SK-N-SH (cell line): ENCODE measurements around the gene IFT122. TPM values are rescaled to one million over a fixed set of nuclear protein-coding genes. Genes with fewer than 3 reads are reported as not detected.

Experiments
- CTCF ChIA-PET: fragments of 300-600, 350-600 bp; formaldehyde crosslinking; extraction: SDS; loops from one replicate; lab custom pipeline; 2021; lab: Yijun Ruan, JAX
- POLR2A ChIA-PET: fragments of 350-600 bp; sonication (Branson Sonifier 250); formaldehyde crosslinking; extraction: SDS; loops from one replicate; lab custom pipeline; 2020; ENCODE audit warnings: antibody characterized with exemption, inconsistent platforms; lab: Yijun Ruan, JAX
- DNase-seq: peaks from one replicate; pipeline ENCODE4 v3.0.0; 2012
- H2AFZ ChIP-seq: fragments of 200-600 bp; sonication (generic); 2 replicates; pipeline ENCODE4 v1.8.1; 2016; ENCODE audit warnings: antibody characterized with exemption, mild to moderate bottlenecking, low read depth
- H3F3A ChIP-seq: fragments of 200-600 bp; sonication (generic); replicated peaks from 2 replicates; pipeline ENCODE3; 2016; ENCODE audit warnings: antibody characterized with exemption, mild to moderate bottlenecking; ENCODE audit not compliant: insufficient read depth
- H3K27ac ChIP-seq, 2 experiments: fragments of 200-500 bp in 1 of 2; fragments of 200-600 bp in 1 of 2; sonication (Bioruptor generic) in 1 of 2; sonication (generic), shearing (Covaris generic) in 1 of 2; 2 replicates each; pipeline versions ENCODE4 v1.5.1 to v1.6.1; 2014 to 2016; ENCODE audit warnings: low read depth in 2 of 2, inconsistent platforms in 1 of 2, low read length in 1 of 2, mild to moderate bottlenecking in 1 of 2, mixed read lengths in 1 of 2
- H3K27me3 ChIP-seq: fragments of 200-600 bp; sonication (generic), shearing (Covaris generic); 2 replicates; pipeline ENCODE4 v1.6.1; 2016; ENCODE audit warnings: mixed run types; ENCODE audit not compliant: insufficient read depth
- H3K36me3 ChIP-seq, 2 experiments: fragments of 200-500 bp in 1 of 2; fragments of 200-600 bp in 1 of 2; sonication (Bioruptor generic) in 1 of 2; sonication (generic) in 1 of 2; replicated peaks in 1 of 2; 2 replicates each; pipeline versions ENCODE3 to v1.5.1; 2014 to 2016; ENCODE audit warnings: low read length in 1 of 2, mild to moderate bottlenecking in 1 of 2; ENCODE audit not compliant: insufficient read depth in 2 of 2, control insufficient read depth in 1 of 2
- H3K4me1 ChIP-seq, 2 experiments: fragments of 200-500 bp in 1 of 2; fragments of 200-600 bp in 1 of 2; sonication (Bioruptor generic) in 1 of 2; sonication (generic), shearing (Covaris generic) in 1 of 2; 2 replicates each; pipeline versions ENCODE4 v1.5.1 to v1.6.1; 2014 to 2016; ENCODE audit warnings: low read depth in 1 of 2, low read length in 1 of 2, mixed run types in 1 of 2; ENCODE audit not compliant: insufficient read depth in 2 of 2, control insufficient read depth in 1 of 2
- H3K4me2 ChIP-seq: fragments of 200-600 bp; sonication (generic), shearing (Covaris generic); 2 replicates; pipeline ENCODE4 v1.6.1; 2017; ENCODE audit warnings: mixed run types
- H3K4me3 ChIP-seq, 2 experiments: fragments of 200-500 bp in 1 of 2; fragments of 200-600 bp in 1 of 2; sonication (Bioruptor generic) in 1 of 2; sonication (generic), shearing (Covaris generic) in 1 of 2; 2 replicates each; pipeline versions ENCODE4 v1.5.1 to v1.8.1; 2014 to 2016; ENCODE audit warnings: low read depth in 2 of 2, inconsistent platforms in 1 of 2, low read length in 1 of 2, mild to moderate bottlenecking in 1 of 2, mixed read lengths in 1 of 2, moderate library complexity in 1 of 2
- H3K79me2 ChIP-seq: fragments of 200-600 bp; sonication (generic); 2 replicates; pipeline ENCODE4 v1.8.1; 2017; ENCODE audit warnings: mild to moderate bottlenecking; ENCODE audit not compliant: insufficient read depth
- H3K9ac ChIP-seq: fragments of 200-600 bp; sonication (generic); 2 replicates; pipeline ENCODE4 v1.6.1; 2017; ENCODE audit warnings: mixed run types
- H3K9me2 ChIP-seq: fragments of 200-600 bp; sonication (generic); 2 replicates; pipeline ENCODE4 v1.6.1; 2017; ENCODE audit warnings: mixed run types
- H3K9me3 ChIP-seq: fragments of 200-600 bp; sonication (generic); 2 replicates; pipeline ENCODE4 v1.6.1; 2017; ENCODE audit warnings: mixed run types, mild to moderate bottlenecking, moderate library complexity
- H4K20me1 ChIP-seq: fragments of 200-600 bp; sonication (generic); 2 replicates; pipeline ENCODE4 v1.6.1; 2017; ENCODE audit warnings: mild to moderate bottlenecking, mixed run types; ENCODE audit not compliant: insufficient read depth
- CHD2 ChIP-seq: fragments of 150-350 bp; IDR thresholded peaks from 2 replicates; pipeline ENCODE4 v1.6.1; 2018; ENCODE audit warnings: low read length; ENCODE audit not compliant: partially characterized antibody
- GATA2 ChIP-seq: sonication (generic); formaldehyde crosslinking; IDR thresholded peaks from 2 replicates; pipeline ENCODE4 v1.5.0; 2020; ENCODE audit warnings: mild to moderate bottlenecking, missing genetic modification reagents
- NRF1 ChIP-seq: IDR thresholded peaks from 2 replicates; pipeline ENCODE4 v1.6.1; 2012; ENCODE audit warnings: low read depth, mild to moderate bottlenecking, low read length
- RCOR1 ChIP-seq: fragments of 150-350 bp; IDR thresholded peaks from 2 replicates; pipeline ENCODE4 v1.6.1; 2017; ENCODE audit warnings: antibody characterized with exemption, low read length
- RFX5 ChIP-seq: IDR thresholded peaks from 2 replicates; pipeline ENCODE4 v1.6.1; 2012; ENCODE audit warnings: mild to moderate bottlenecking, improper control_type of control experiment, low read length
- SMC3 ChIP-seq: IDR thresholded peaks from 2 replicates; pipeline ENCODE4 v1.6.1; 2012; ENCODE audit warnings: low read depth, low read length, improper control_type of control experiment
- TCF12 ChIP-seq: IDR thresholded peaks from 2 replicates; pipeline ENCODE4 v1.4.0; 2012
- TEAD4 ChIP-seq: IDR thresholded peaks from 2 replicates; pipeline ENCODE4 v1.4.0; 2012; ENCODE audit warnings: mild to moderate bottlenecking, borderline replicate concordance; ENCODE audit not compliant: insufficient read depth
- USF1 ChIP-seq: IDR thresholded peaks from 2 replicates; pipeline ENCODE4 v1.4.0; 2012; ENCODE audit warnings: low read depth, borderline replicate concordance
- YY1 ChIP-seq: IDR thresholded peaks from 2 replicates; pipeline ENCODE4 v1.4.0; 2012; ENCODE audit warnings: low read depth, mild to moderate bottlenecking
- ZBTB33 ChIP-seq: IDR thresholded peaks from 2 replicates; pipeline ENCODE4 v1.4.0; 2012; ENCODE audit warnings: low read depth, borderline replicate concordance
- WGBS: methylation state at CpG from one replicate; pipeline ENCODE4 v1.1.6; 2017; ENCODE audit warnings: low lambda C conversion rate; 5-methylcytosine and 5-hydroxymethylcytosine counted together
- polyA plus RNA-seq, 3 experiments: library from polyadenylated mRNA; depleted of rRNA; stranded (reverse); fragments of >200 nt; gene quantifications; 2 replicates each; pipeline ENCODE4 v1.2.3, GENCODE V29; 2012

The IFT122 gene
- polyA plus RNA-seq, 1 of the 3 experiments (the other 2 are of a cell fraction), result 20.1 TPM

GRCh38 chr3:129530251-129530791, 90.3 kb downstream of the IFT122 start:
- no peaks in the 10 kb centered on the region for H4K20me1 ChIP-seq
- H3K4me3 ChIP-seq, result no peak overlapping the region
- H3K27ac ChIP-seq, result no peak overlapping the region
- no peaks in the 10 kb centered on the region for H3K9me2 ChIP-seq
- no peaks in the 10 kb centered on the region for H3K79me2 ChIP-seq
- DNase-seq, result no peak
- CTCF ChIA-PET, result no interaction called here
- no peak for TF ChIP-seq RFX5
- no peak for TF ChIP-seq CHD2
- TF ChIP-seq NRF1, result no peak
- TF ChIP-seq ZBTB33, result no peak
- no peak for TF ChIP-seq RCOR1
- no peak for TF ChIP-seq SMC3
- TF ChIP-seq USF1, result no peak
- TF ChIP-seq YY1, result no peak
- TF ChIP-seq GATA2 (CRISPR knock-in tag), result no peak
- TF ChIP-seq TCF12, result no peak
- POLR2A ChIA-PET, result no interaction called here
- no peak overlapping the region for H3K4me2 ChIP-seq
- no peaks in the 10 kb centered on the region for H3K9me3 ChIP-seq
- H2AFZ ChIP-seq, result no peak overlapping the region
- no peaks in the 10 kb centered on the region for H3K36me3 ChIP-seq
- H3K9ac ChIP-seq, result no peak overlapping the region
- no peaks in the 10 kb centered on the region for H3K27me3 ChIP-seq
- 50% methylated on average over 6 of the region's 6 CpGs for WGBS
- H3F3A ChIP-seq, result no peaks in the 10 kb centered on the region
- H3K4me1 ChIP-seq, result no peaks in the 10 kb centered on the region; a peak in 1 of 4 replicates

GRCh38 chr3:129530821-129531220, 90.8 kb downstream of the IFT122 start:
- Histone ChIP-seq H3K27me3 (no peaks in the 10 kb centered on the region), H3F3A (no peaks in the 10 kb centered on the region), H3K9me3 (no peaks in the 10 kb centered on the region), H3K36me3 (no peaks in the 10 kb centered on the region)
- CTCF ChIA-PET, result no interaction called here
- TF ChIP-seq GATA2 (CRISPR knock-in tag) (no peak), TEAD4 (no peak)
- TF ChIP-seq, all 33 proteins: peak for 0
- H3K9ac ChIP-seq, result no peak overlapping the region
- H2AFZ ChIP-seq, result no peak overlapping the region
- no peaks in the 10 kb centered on the region; a peak in 1 of 4 replicates for H3K4me1 ChIP-seq
- H3K9me2 ChIP-seq, result no peaks in the 10 kb centered on the region
- no peaks in the 10 kb centered on the region for H4K20me1 ChIP-seq
- POLR2A ChIA-PET, result no interaction called here
- no peak overlapping the region for H3K4me3 ChIP-seq
- H3K4me2 ChIP-seq, result no peak overlapping the region
- H3K27ac ChIP-seq, result no peak overlapping the region
- H3K79me2 ChIP-seq, result no peaks in the 10 kb centered on the region
- DNase-seq, result no peak
- 90% methylated on average over 13 of the region's 13 CpGs for WGBS
